Activated CD4-positive, alpha-beta T cell treated with anti-CD3 and anti-CD28 coated beads, Interleukin-10, Interleukin-2, amounts not matched to agents 100 ng/mL and 50 ng/mL, durations not matched to agents 16 hours and 8 hours (primary cell): ENCODE measurements around the gene CCDC30.
"Not testable (repeated sequence)": the region's sequence is repeated elsewhere in the genome, so short reads cannot be mapped to it uniquely, and the experiment has no call there.

ENCODE experiments used
- DNase-seq: peaks from one replicate; pipeline ENCODE4 v3.0.0-alpha.2; 2020

CCDC30 gene

GRCh38 chr1:42658877-42659337 is 195.8 kb downstream of the CCDC30 start:
- no peak for DNase-seq

- DNase-seq = peak; percentile 75
These were observed 197.9 kb downstream of the CCDC30 start for GRCh38 chr1:42660907-42661500.

- DNase-seq = no peak
These were observed 206.8 kb downstream of the CCDC30 start for GRCh38 chr1:42669936-42670335.

GRCh38 chr1:42670425-42670824 is 207.3 kb downstream of the CCDC30 start:
- DNase-seq = no peak

- no peak for DNase-seq
These were observed 211.1 kb downstream of the CCDC30 start for GRCh38 chr1:42674214-42674613.

GRCh38 chr1:42674682-42675081 is 211.6 kb downstream of the CCDC30 start:
- DNase-seq = no peak

GRCh38 chr1:42675467-42675866 is 212.4 kb downstream of the CCDC30 start:
- no peak for DNase-seq

- no peak for DNase-seq
These were observed 213.5 kb downstream of the CCDC30 start for GRCh38 chr1:42676534-42677087.

- no peak for DNase-seq
These were observed 216.4 kb downstream of the CCDC30 start for GRCh38 chr1:42679364-42679983.

GRCh38 chr1:42680055-42680454 is 217.0 kb downstream of the CCDC30 start:
- DNase-seq = no peak

GRCh38 chr1:42680921-42681683 is 218.0 kb downstream of the CCDC30 start:
- DNase-seq = peak; percentile 37

GRCh38 chr1:42681741-42682483 is 218.8 kb downstream of the CCDC30 start, which contains the start of gene YBX1:
TSS of gene YBX1 (plus strand) at chr1:42682418. CDS start at chr1:42682566, 148 bp downstream.
- peak; percentile 98 for DNase-seq

GRCh38 chr1:42682484-42682738 is 219.3 kb downstream of the CCDC30 start:
- DNase-seq = not testable (repeated sequence)

- DNase-seq = peak; percentile 81
These were observed 219.8 kb downstream of the CCDC30 start for GRCh38 chr1:42682739-42683531.

- peak; percentile 60 for DNase-seq
These were observed 221.1 kb downstream of the CCDC30 start for GRCh38 chr1:42684139-42684538.

GRCh38 chr1:42686418-42686817 is 223.3 kb downstream of the CCDC30 start:
- DNase-seq = no peak

GRCh38 chr1:42689912-42690311 is 226.8 kb downstream of the CCDC30 start:
- DNase-seq = no peak

- peak; percentile 25 for DNase-seq
These were observed 227.5 kb downstream of the CCDC30 start for GRCh38 chr1:42690477-42691156.

GRCh38 chr1:42691157-42691498 is 228.0 kb downstream of the CCDC30 start:
- no peak for DNase-seq

GRCh38 chr1:42692461-42692860 is 229.4 kb downstream of the CCDC30 start:
- DNase-seq = no peak

- no peak for DNase-seq
These were observed 229.8 kb downstream of the CCDC30 start for GRCh38 chr1:42692911-42693310.
